Left hindlimb (tissue), 1 donor: ENCODE measurements around the gene SPATA6.

Source experiments
- DNase-seq: peaks from one replicate; pipeline ENCODE4 v3.0.0-alpha.2; 2018

SPATA6 gene

DNA sequence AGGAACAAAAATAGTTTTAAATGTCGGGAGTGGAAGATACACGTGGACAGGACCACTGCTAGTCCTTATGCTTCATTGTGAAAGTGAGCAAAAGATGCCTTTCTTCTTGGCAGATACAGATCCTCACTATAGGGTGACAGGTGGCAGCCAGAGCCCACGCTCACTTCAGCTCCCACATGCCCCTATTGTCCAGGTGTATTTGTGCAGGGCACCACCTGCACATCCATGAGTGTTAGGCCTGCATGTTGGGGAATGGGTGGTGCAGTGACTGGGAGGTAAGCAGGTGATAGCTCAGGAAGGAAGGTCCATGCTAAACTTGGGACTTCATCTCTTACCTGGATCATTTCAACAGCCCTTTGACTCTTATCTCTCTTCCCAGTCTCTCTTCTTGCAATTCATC, 222.1 kb downstream of the SPATA6 start:
- DNase-seq = no peak

- no peak for DNase-seq
Observed at GRCh38 chr1:48248356-48248755, 223.6 kb downstream of the SPATA6 start.

GRCh38 chr1:48246727-48247126, 225.3 kb downstream of the SPATA6 start:
- DNase-seq = no peak
